HepG2 (cell line): Measurements from ENCODE around the gene VCAN. TPM values are rescaled to one million over a fixed set of nuclear protein-coding genes. Genes with fewer than 3 reads are reported as not detected.
A peak's percentile ranks its signal among the peaks of the same experiment; 100 is the strongest.

Experiments used
- ATF2 ChIP-seq: sonication (generic); formaldehyde crosslinking; IDR thresholded peaks from 2 replicates; pipeline ENCODE4 v1.4.0; 2020; ENCODE audit warnings: missing genetic modification reagents
- CSRNP2 ChIP-seq: sonication (generic); formaldehyde crosslinking; conservative IDR thresholded peaks from 2 replicates; pipeline ENCODE4 v1.8.0; 2022; ENCODE audit warnings: low read depth, missing genetic modification reagents
- DMAP1 ChIP-seq: IDR thresholded peaks from 2 replicates; pipeline ENCODE4 v1.6.1; 2016
- GABPB1 ChIP-seq: IDR thresholded peaks from 2 replicates; pipeline ENCODE4 v1.6.1; 2016; ENCODE audit warnings: mild to moderate bottlenecking, missing genetic modification reagents, moderate library complexity, missing compliant biosample characterization
- HDAC6 ChIP-seq: fragments of 200-600 bp; sonication (generic); IDR thresholded peaks from 2 replicates; pipeline ENCODE4 v1.7.0; 2017; ENCODE audit warnings: mild to moderate bottlenecking, antibody characterized with exemption, low read length, low read depth
- KDM6A ChIP-seq: IDR thresholded peaks from 2 replicates; pipeline ENCODE4 v1.6.1; 2016; ENCODE audit warnings: low read depth
- KIAA2018 ChIP-seq: sonication (generic); formaldehyde crosslinking; IDR thresholded peaks from 2 replicates; pipeline ENCODE4 v1.5.0; 2020; ENCODE audit warnings: mild to moderate bottlenecking, missing genetic modification reagents, borderline replicate concordance
- LCORL ChIP-seq, 2 experiments: fragments of 450-650 bp in 1 of 2; sonication (generic) in 1 of 2; formaldehyde crosslinking in 1 of 2; IDR thresholded peaks; 2 replicates each; pipeline versions ENCODE4 v1.5.0 to v1.6.1; 2017 to 2020; ENCODE audit warnings: antibody characterized with exemption in 1 of 2, missing genetic modification reagents in 1 of 2
- SYNCRIP ChIP-seq: fragments of 200-400 bp; formaldehyde crosslinking; IDR thresholded peaks from 2 replicates; pipeline ENCODE4 v1.6.1; 2018; ENCODE audit warnings: mild to moderate bottlenecking, low read depth, low read length; ENCODE audit not compliant: insufficient read depth
- TARDBP ChIP-seq: sonication (generic); formaldehyde crosslinking; IDR thresholded peaks from 2 replicates; pipeline ENCODE4 v1.8.0; 2022; ENCODE audit warnings: mild to moderate bottlenecking, missing genetic modification reagents
- ZNF441 ChIP-seq: sonication (generic); formaldehyde crosslinking; IDR thresholded peaks from 2 replicates; pipeline ENCODE4 v1.7.0; 2021; ENCODE audit warnings: missing genetic modification reagents, borderline replicate concordance
- ZNF552 ChIP-seq: sonication (generic); formaldehyde crosslinking; IDR thresholded peaks from 2 replicates; pipeline ENCODE4 v1.9.0; 2022; ENCODE audit warnings: missing genetic modification reagents, mild to moderate bottlenecking, borderline replicate concordance
- ZNF737 ChIP-seq: sonication (generic); formaldehyde crosslinking; IDR thresholded peaks from 2 replicates; pipeline ENCODE4 v1.5.0; 2020; ENCODE audit warnings: missing genetic modification reagents, mild to moderate bottlenecking, borderline replicate concordance
- ZSCAN12 ChIP-seq: sonication (generic); formaldehyde crosslinking; IDR thresholded peaks from 2 replicates; pipeline ENCODE4 v1.9.0; 2021; ENCODE audit warnings: mild to moderate bottlenecking, missing genetic modification reagents
- polyA plus RNA-seq, 8 experiments: library from polyadenylated mRNA; depleted of rRNA in 3 of 8; stranded (reverse) in 7 of 8; unstranded in 1 of 8; fragments of >200 nt; fragmentation: Illumina TruSeq in 4 of 8; extraction: Trizol in 4 of 8; gene quantifications; 2 replicates each; pipeline versions ENCODE4 v1.2.1 to v1.2.3, GENCODE V29; 2011 to 2016; ENCODE audit warnings: low read depth in 4 of 8, missing spikeins in 1 of 8, mixed read lengths in 1 of 8; ENCODE audit not compliant: insufficient read depth in 1 of 8
- total RNA-seq, 5 experiments: library from RNA; depleted of rRNA; stranded (reverse); fragments of >200 nt; fragmentation: Illumina TruSeq; extraction: Trizol; gene quantifications; 2 replicates each; pipeline ENCODE4 v1.2.3, GENCODE V29; 2016; ENCODE audit warnings: low read depth in 1 of 5
- TF ChIP-seq, protein P1 (sequence below): sonication (generic); formaldehyde crosslinking; IDR thresholded peaks from 2 replicates; pipeline ENCODE4 v1.5.0; 2020; ENCODE audit warnings: mild to moderate bottlenecking, missing genetic modification reagents, moderate library complexity
- TF ChIP-seq, protein P2 (sequence below): sonication (generic); formaldehyde crosslinking; IDR thresholded peaks from 2 replicates; pipeline ENCODE4 v1.4.0; 2020; ENCODE audit warnings: missing genetic modification reagents

VCAN gene
- total and polyA plus RNA-seq, 2 of the 13 experiments (the other 11 are each of a cell fraction or from before 2014, with no cell fraction given): 1.2 to 3.5 TPM

DNA sequence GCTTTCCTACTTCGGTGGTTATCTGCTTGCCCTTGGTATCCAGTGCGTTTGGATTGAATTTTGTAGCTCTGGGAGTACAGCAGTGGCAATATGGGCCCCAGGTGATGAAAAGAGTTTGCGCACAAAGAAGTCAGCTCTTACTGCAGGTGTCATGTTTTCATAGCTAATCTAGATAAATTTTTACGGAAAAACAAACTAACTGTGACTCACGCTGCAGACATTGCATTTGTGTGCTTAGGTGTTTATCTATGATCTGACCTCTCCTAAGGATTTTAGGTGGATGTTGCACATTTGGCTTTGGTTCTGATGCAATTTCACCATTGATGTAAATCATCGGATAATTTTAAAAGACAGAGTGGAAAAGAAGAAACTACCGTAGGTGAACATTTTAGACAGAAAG is 92.1 kb downstream of the VCAN start (continued):
- peak; percentile 26; the same call in 1 of the 2 replicates for TF ChIP-seq ATF2 (CRISPR knock-in tag)
- TF ChIP-seq ZNF441 (CRISPR knock-in tag): no peak
- no peak for TF ChIP-seq ZNF552 (CRISPR knock-in tag)
- no peak for TF ChIP-seq GABPB1 (CRISPR knock-in tag)
- TF ChIP-seq ZSCAN12: no peak
- TF ChIP-seq, protein P1, sequence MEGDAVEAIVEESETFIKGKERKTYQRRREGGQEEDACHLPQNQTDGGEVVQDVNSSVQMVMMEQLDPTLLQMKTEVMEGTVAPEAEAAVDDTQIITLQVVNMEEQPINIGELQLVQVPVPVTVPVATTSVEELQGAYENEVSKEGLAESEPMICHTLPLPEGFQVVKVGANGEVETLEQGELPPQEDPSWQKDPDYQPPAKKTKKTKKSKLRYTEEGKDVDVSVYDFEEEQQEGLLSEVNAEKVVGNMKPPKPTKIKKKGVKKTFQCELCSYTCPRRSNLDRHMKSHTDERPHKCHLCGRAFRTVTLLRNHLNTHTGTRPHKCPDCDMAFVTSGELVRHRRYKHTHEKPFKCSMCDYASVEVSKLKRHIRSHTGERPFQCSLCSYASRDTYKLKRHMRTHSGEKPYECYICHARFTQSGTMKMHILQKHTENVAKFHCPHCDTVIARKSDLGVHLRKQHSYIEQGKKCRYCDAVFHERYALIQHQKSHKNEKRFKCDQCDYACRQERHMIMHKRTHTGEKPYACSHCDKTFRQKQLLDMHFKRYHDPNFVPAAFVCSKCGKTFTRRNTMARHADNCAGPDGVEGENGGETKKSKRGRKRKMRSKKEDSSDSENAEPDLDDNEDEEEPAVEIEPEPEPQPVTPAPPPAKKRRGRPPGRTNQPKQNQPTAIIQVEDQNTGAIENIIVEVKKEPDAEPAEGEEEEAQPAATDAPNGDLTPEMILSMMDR (CRISPR knock-in tag): no peak
- TF ChIP-seq, protein P2, sequence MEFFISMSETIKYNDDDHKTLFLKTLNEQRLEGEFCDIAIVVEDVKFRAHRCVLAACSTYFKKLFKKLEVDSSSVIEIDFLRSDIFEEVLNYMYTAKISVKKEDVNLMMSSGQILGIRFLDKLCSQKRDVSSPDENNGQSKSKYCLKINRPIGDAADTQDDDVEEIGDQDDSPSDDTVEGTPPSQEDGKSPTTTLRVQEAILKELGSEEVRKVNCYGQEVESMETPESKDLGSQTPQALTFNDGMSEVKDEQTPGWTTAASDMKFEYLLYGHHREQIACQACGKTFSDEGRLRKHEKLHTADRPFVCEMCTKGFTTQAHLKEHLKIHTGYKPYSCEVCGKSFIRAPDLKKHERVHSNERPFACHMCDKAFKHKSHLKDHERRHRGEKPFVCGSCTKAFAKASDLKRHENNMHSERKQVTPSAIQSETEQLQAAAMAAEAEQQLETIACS (CRISPR knock-in tag): no peak
- TF ChIP-seq CSRNP2 (CRISPR knock-in tag): no peak
- TF ChIP-seq SYNCRIP: no peak
- TF ChIP-seq KIAA2018 (CRISPR knock-in tag): no peak
- no peak for TF ChIP-seq ZNF737 (CRISPR knock-in tag)
- no peak for TF ChIP-seq KDM6A
- no peak for TF ChIP-seq TARDBP (CRISPR knock-in tag)
- TF ChIP-seq DMAP1 (CRISPR knock-in tag): no peak
- no peak for TF ChIP-seq LCORL (IDR thresholded peaks at IDR 0.05)
- 0 out of 2 replicates have a peak, but pooled peaks have one; percentile 26 for TF ChIP-seq LCORL (CRISPR knock-in tag; IDR thresholded peaks at IDR 0.05)
- no peak for TF ChIP-seq HDAC6
